HEK293 (cell line): ENCODE measurements around the gene SMPX.

Source experiments
- CTCF ChIA-PET: fragments of 350-600 bp; formaldehyde crosslinking; extraction: SDS; loops from one replicate; lab custom pipeline; 2021; ENCODE audit warnings: antibody characterized with exemption; lab: Yijun Ruan, JAX
- POLR2A ChIA-PET: fragments of 300-600 bp; formaldehyde crosslinking; extraction: SDS; loops from one replicate; lab custom pipeline; 2020; ENCODE audit warnings: antibody characterized with exemption, inconsistent platforms; lab: Yijun Ruan, JAX
- H3K27ac ChIP-seq: fragments of 200-500 bp; sonication (Bioruptor generic); 2 replicates; pipeline ENCODE4 v1.5.1; 2014; ENCODE audit warnings: low read depth, low read length, control low read depth, inconsistent platforms; ENCODE audit errors: extremely low read depth
- H3K36me3 ChIP-seq, 2 experiments: fragments of 200-500 bp in 1 of 2; sonication (Bioruptor generic) in 1 of 2; 1 replicate in 1 of 2; 2 replicates in 1 of 2; pipeline ENCODE4 v1.5.1; 2014 to 2017; ENCODE audit warnings: inconsistent platforms in 2 of 2, low read length in 2 of 2; ENCODE audit not compliant: control insufficient read depth in 2 of 2, insufficient read depth in 1 of 2
- H3K4me1 ChIP-seq: fragments of 200-500 bp; sonication (Bioruptor generic); 2 replicates; pipeline ENCODE4 v1.5.1; 2014; ENCODE audit warnings: mild to moderate bottlenecking, low read length, inconsistent platforms; ENCODE audit not compliant: control insufficient read depth, insufficient read depth
- H3K4me3 ChIP-seq: 2 replicates; pipeline ENCODE4 v1.5.1; 2011; ENCODE audit warnings: low read depth, mild to moderate bottlenecking, control low read depth, low read length, moderate library complexity
- H3K9me3 ChIP-seq: fragments of 200-500 bp; sonication (Bioruptor generic); 2 replicates; pipeline ENCODE4 v1.5.1; 2014; ENCODE audit warnings: low read depth, low read length, inconsistent platforms; ENCODE audit not compliant: control insufficient read depth, insufficient read depth
- BCL11A ChIP-seq: fragments of 450-650 bp; formaldehyde crosslinking; IDR thresholded peaks from 2 replicates; pipeline ENCODE4 v1.5.1; 2016; ENCODE audit warnings: low read depth, missing biosample characterization, missing genetic modification characterization
- SALL2 ChIP-seq: fragments of 450-650 bp; formaldehyde crosslinking; IDR thresholded peaks from 2 replicates; pipeline ENCODE4 v1.5.0; 2017; ENCODE audit warnings: missing biosample characterization, mild to moderate bottlenecking, missing genetic modification characterization, borderline replicate concordance
- ZBTB48 ChIP-seq: fragments of 450-650 bp; formaldehyde crosslinking; IDR thresholded peaks from 2 replicates; pipeline ENCODE4 v1.5.1; 2016; ENCODE audit warnings: missing biosample characterization, missing genetic modification characterization
- ZFHX2 ChIP-seq: fragments of 450-650 bp; formaldehyde crosslinking; conservative IDR thresholded peaks from 2 replicates; pipeline ENCODE4 v1.5.1; 2016; ENCODE audit warnings: missing biosample characterization, missing genetic modification characterization
- ZFP3 ChIP-seq: fragments of 450-650 bp; formaldehyde crosslinking; IDR thresholded peaks from 2 replicates; pipeline ENCODE4 v1.5.1; 2016; ENCODE audit warnings: low read depth, missing biosample characterization, missing genetic modification characterization
- ZFP69B ChIP-seq: fragments of 450-650 bp; formaldehyde crosslinking; IDR thresholded peaks from 2 replicates; pipeline ENCODE4 v1.5.1; 2016; ENCODE audit warnings: missing biosample characterization, missing genetic modification characterization
- ZNF157 ChIP-seq: fragments of 450-650 bp; formaldehyde crosslinking; IDR thresholded peaks from 2 replicates; pipeline ENCODE4 v1.5.1; 2016; ENCODE audit warnings: missing biosample characterization, missing genetic modification characterization
- ZNF292 ChIP-seq: fragments of 450-650 bp; formaldehyde crosslinking; IDR thresholded peaks from 2 replicates; pipeline ENCODE4 v1.5.1; 2016; ENCODE audit warnings: low read depth, missing biosample characterization, missing genetic modification characterization, borderline replicate concordance
- ZNF341 ChIP-seq: fragments of 450-650 bp; formaldehyde crosslinking; IDR thresholded peaks from 2 replicates; pipeline ENCODE4; 2016; ENCODE audit warnings: low read depth, missing biosample characterization, missing genetic modification characterization
- ZNF544 ChIP-seq: fragments of 450-650 bp; formaldehyde crosslinking; IDR thresholded peaks from 2 replicates; pipeline ENCODE4 v1.5.0; 2017; ENCODE audit warnings: missing biosample characterization, missing genetic modification characterization
- ZNF571 ChIP-seq: fragments of 450-650 bp; formaldehyde crosslinking; IDR thresholded peaks from 2 replicates; pipeline ENCODE4 v1.5.0; 2017; ENCODE audit warnings: missing biosample characterization, missing genetic modification characterization
- ZNF600 ChIP-seq: fragments of 450-650 bp; formaldehyde crosslinking; IDR thresholded peaks from 2 replicates; pipeline ENCODE4 v1.5.1; 2016; ENCODE audit warnings: missing biosample characterization, missing genetic modification characterization
- ZNF701 ChIP-seq: fragments of 450-650 bp; formaldehyde crosslinking; IDR thresholded peaks from 2 replicates; pipeline ENCODE4 v1.5.1; 2016; ENCODE audit warnings: missing biosample characterization, missing genetic modification characterization
- ZNF777 ChIP-seq: fragments of 450-650 bp; formaldehyde crosslinking; IDR thresholded peaks from 2 replicates; pipeline ENCODE4 v1.5.1; 2017; ENCODE audit warnings: missing biosample characterization, missing genetic modification characterization, borderline replicate concordance
- ZNF837 ChIP-seq: fragments of 450-650 bp; formaldehyde crosslinking; IDR thresholded peaks from 2 replicates; pipeline ENCODE4 v1.5.1; 2016; ENCODE audit warnings: missing biosample characterization, missing genetic modification characterization
- TF ChIP-seq, protein P1 (sequence below): fragments of 450-650 bp; formaldehyde crosslinking; IDR thresholded peaks from 2 replicates; pipeline ENCODE4 v1.5.1; 2016; ENCODE audit warnings: missing biosample characterization, missing genetic modification characterization
- TF ChIP-seq, protein P2 (sequence below): fragments of 450-650 bp; formaldehyde crosslinking; IDR thresholded peaks from 2 replicates; pipeline ENCODE4 v1.5.1; 2017; ENCODE audit warnings: missing biosample characterization, missing genetic modification characterization
- TF ChIP-seq, protein P3 (sequence below): fragments of 450-650 bp; formaldehyde crosslinking; IDR thresholded peaks from 2 replicates; pipeline ENCODE4 v1.5.1; 2016; ENCODE audit warnings: missing biosample characterization, missing genetic modification characterization, borderline replicate concordance
- TF ChIP-seq, protein P4 (sequence below): fragments of 450-650 bp; formaldehyde crosslinking; conservative IDR thresholded peaks from 2 replicates; pipeline ENCODE4 v1.5.1; 2016; ENCODE audit warnings: low read depth, missing biosample characterization, missing genetic modification characterization

The SMPX gene

DNA sequence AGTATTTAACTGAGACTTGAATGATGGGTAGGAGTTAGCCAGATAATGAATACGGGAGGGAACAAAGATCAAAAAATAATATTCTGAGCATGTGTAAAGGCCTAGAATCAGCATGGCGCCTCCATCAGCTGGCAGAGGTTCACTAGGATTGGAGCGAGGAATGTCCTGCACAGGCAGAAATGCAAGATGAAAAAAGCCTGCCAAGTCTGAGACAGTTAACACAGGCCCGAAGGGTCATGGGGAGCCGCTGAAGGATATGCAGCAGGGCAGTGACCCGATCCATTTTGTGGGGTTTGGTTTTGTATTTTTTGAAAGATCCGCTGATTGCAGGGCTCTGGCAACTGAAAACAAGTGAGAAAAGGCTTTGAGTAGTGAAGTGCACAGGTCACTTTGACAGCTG is 40.1 kb downstream of the SMPX start (continued):
- TF ChIP-seq BCL11A (tag by site-specific recombination) (no peak), ZFP69B (tag by site-specific recombination) (no peak), ZNF157 (tag by site-specific recombination) (no peak), ZBTB48 (no peak), ZNF777 (tag by site-specific recombination) (no peak)
- TF ChIP-seq, protein P1, sequence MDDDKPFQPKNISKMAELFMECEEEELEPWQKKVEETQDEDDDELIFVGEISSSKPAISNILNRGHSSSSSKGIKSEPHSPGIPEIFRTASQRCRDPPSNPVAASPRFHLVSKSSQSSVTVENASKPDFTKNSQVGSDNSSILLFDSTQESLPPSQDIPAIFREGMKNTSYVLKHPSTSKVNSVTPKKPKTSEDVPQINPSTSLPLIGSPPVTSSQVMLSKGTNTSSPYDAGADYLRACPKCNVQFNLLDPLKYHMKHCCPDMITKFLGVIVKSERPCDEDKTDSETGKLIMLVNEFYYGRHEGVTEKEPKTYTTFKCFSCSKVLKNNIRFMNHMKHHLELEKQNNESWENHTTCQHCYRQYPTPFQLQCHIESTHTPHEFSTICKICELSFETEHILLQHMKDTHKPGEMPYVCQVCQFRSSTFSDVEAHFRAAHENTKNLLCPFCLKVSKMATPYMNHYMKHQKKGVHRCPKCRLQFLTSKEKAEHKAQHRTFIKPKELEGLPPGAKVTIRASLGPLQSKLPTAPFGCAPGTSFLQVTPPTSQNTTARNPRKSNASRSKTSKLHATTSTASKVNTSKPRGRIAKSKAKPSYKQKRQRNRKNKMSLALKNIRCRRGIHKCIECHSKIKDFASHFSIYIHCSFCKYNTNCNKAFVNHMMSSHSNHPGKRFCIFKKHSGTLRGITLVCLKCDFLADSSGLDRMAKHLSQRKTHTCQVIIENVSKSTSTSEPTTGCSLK (tag by site-specific recombination) = no peak

DNA sequence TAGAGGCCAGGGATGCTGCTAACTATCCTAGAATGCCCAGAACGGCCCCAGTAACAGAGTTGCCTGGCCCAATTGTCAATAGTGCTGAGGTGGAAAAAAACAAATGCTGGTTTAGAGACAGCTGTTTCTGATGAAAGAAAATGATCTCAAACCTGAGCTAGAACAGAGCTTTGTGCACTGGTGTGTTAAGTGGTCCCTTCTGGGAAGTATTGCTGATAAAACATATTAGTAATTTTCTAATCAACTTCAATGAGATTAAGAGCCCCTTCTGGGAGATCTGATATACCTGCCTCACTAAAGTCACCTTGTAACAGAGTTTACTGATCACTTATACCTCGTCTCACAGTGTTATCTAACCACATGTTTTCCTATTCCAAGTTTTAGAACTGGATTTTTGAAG is 42.1 kb downstream of the SMPX start:
- Histone ChIP-seq H3K9me3 (no peaks in the 10 kb centered on the region; the same call in 1 of the 2 replicates), H3K27ac (no peak overlapping the region), H3K4me3 (no peak overlapping the region), H3K4me1 (no peaks in the 10 kb centered on the region), H3K36me3 (no peaks in the 10 kb centered on the region)
- TF ChIP-seq, protein P2, sequence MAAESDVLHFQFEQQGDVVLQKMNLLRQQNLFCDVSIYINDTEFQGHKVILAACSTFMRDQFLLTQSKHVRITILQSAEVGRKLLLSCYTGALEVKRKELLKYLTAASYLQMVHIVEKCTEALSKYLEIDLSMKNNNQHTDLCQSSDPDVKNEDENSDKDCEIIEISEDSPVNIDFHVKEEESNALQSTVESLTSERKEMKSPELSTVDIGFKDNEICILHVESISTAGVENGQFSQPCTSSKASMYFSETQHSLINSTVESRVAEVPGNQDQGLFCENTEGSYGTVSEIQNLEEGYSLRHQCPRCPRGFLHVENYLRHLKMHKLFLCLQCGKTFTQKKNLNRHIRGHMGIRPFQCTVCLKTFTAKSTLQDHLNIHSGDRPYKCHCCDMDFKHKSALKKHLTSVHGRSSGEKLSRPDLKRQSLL (tag by site-specific recombination) = no peak
- TF ChIP-seq SALL2 (tag by site-specific recombination) (no peak), ZNF544 (no peak), ZNF341 (tag by site-specific recombination) (no peak), ZNF837 (tag by site-specific recombination) (no peak), ZFP3 (tag by site-specific recombination) (no peak), ZNF600 (no peak), ZNF571 (tag by site-specific recombination) (no peak), ZNF292 (tag by site-specific recombination) (no peak), ZNF701 (tag by site-specific recombination) (no peak), ZFHX2 (tag by site-specific recombination) (no peak)
- TF ChIP-seq, protein P3, sequence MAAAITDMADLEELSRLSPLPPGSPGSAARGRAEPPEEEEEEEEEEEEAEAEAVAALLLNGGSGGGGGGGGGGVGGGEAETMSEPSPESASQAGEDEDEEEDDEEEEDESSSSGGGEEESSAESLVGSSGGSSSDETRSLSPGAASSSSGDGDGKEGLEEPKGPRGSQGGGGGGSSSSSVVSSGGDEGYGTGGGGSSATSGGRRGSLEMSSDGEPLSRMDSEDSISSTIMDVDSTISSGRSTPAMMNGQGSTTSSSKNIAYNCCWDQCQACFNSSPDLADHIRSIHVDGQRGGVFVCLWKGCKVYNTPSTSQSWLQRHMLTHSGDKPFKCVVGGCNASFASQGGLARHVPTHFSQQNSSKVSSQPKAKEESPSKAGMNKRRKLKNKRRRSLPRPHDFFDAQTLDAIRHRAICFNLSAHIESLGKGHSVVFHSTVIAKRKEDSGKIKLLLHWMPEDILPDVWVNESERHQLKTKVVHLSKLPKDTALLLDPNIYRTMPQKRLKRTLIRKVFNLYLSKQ (tag by site-specific recombination) = no peak
- TF ChIP-seq, protein P4, sequence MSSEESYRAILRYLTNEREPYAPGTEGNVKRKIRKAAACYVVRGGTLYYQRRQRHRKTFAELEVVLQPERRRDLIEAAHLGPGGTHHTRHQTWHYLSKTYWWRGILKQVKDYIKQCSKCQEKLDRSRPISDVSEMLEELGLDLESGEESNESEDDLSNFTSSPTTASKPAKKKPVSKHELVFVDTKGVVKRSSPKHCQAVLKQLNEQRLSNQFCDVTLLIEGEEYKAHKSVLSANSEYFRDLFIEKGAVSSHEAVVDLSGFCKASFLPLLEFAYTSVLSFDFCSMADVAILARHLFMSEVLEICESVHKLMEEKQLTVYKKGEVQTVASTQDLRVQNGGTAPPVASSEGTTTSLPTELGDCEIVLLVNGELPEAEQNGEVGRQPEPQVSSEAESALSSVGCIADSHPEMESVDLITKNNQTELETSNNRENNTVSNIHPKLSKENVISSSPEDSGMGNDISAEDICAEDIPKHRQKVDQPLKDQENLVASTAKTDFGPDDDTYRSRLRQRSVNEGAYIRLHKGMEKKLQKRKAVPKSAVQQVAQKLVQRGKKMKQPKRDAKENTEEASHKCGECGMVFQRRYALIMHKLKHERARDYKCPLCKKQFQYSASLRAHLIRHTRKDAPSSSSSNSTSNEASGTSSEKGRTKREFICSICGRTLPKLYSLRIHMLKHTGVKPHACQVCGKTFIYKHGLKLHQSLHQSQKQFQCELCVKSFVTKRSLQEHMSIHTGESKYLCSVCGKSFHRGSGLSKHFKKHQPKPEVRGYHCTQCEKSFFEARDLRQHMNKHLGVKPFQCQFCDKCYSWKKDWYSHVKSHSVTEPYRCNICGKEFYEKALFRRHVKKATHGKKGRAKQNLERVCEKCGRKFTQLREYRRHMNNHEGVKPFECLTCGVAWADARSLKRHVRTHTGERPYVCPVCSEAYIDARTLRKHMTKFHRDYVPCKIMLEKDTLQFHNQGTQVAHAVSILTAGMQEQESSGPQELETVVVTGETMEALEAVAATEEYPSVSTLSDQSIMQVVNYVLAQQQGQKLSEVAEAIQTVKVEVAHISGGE (tag by site-specific recombination) = no peak
- ChIA-PET CTCF (interaction anchor here (0.6 kb wide), 1 partner anchor 57 kb away, joined by 3 read pairs; no protein-coding TSS in a partner anchor), POLR2A (no interaction called here)
